Gastroesophageal sphincter (tissue), 4 donors: Measurements from ENCODE around the gene CYP46A1. TPM values are rescaled to one million over a fixed set of nuclear protein-coding genes. Genes with fewer than 3 reads are reported as not detected.

Source experiments
- ATAC-seq: fragments of 150-250 bp; one replicate; pipeline ENCODE4 v1.9.1; 2016; ENCODE audit warnings: mild to moderate bottlenecking, moderate library complexity
- H3K27ac ChIP-seq, 4 donors: fragments of 200-600 bp; sonication (generic) in 3 of 4; 1 replicate in 3 of 4; 2 replicates in 1 of 4; pipeline ENCODE4 v1.5.1; 2016 to 2019
- H3K27me3 ChIP-seq: fragments of 200-600 bp; sonication (generic); one replicate; pipeline ENCODE4 v1.5.1; 2019
- H3K36me3 ChIP-seq, 2 donors: fragments of 200-600 bp; sonication (generic); one replicate each; pipeline ENCODE4 v1.5.1; 2019; ENCODE audit warnings: control low read depth in 1 of 2
- H3K4me1 ChIP-seq, 3 donors: fragments of 200-600 bp; sonication (generic); 1 replicate in 2 of 3; 2 replicates in 1 of 3; pipeline ENCODE4 v1.5.1; 2016 to 2019; ENCODE audit warnings: control low read depth in 2 of 3
- H3K4me3 ChIP-seq, 2 donors: fragments of 200-600 bp; sonication (generic); one replicate each; pipeline ENCODE4 v1.5.1; 2019; ENCODE audit warnings: mild to moderate bottlenecking in 1 of 2, moderate library complexity in 1 of 2
- H3K9me3 ChIP-seq, 3 donors: fragments of 200-600 bp; sonication (generic); one replicate each; pipeline ENCODE4 v1.5.1; 2017 to 2019; ENCODE audit warnings: control low read depth in 2 of 3
- EP300 ChIP-seq: sonication (generic); formaldehyde crosslinking; IDR thresholded peaks from one replicate; pipeline ENCODE4 v1.6.1; 2017; ENCODE audit warnings: antibody characterized with exemption, mild to moderate bottlenecking
- POLR2A ChIP-seq, 2 donors: fragments of 450-650 bp; IDR thresholded peaks; one replicate each; pipeline ENCODE4 v1.6.1; 2017; ENCODE audit warnings: antibody characterized with exemption in 2 of 2, mild to moderate bottlenecking in 2 of 2, moderate library complexity in 1 of 2
- POLR2AphosphoS5 ChIP-seq: sonication (generic); formaldehyde crosslinking; IDR thresholded peaks from one replicate; pipeline ENCODE4 v1.6.1; 2017; ENCODE audit warnings: antibody characterized with exemption
- WGBS, 2 donors: methylation state at CpG; one replicate each; pipeline ENCODE4 v1.1.5; 2018; ENCODE audit warnings: low coverage in 1 of 2; 5-methylcytosine and 5-hydroxymethylcytosine counted together
- total RNA-seq, 4 donors: library from RNA; depleted of rRNA; stranded (reverse); fragments of >200 nt; gene quantifications; one replicate each; pipeline ENCODE4 v1.1.0, GENCODE V29; 2016
- TF ChIP-seq, protein P1 (sequence below), 4 experiments: fragments of 200-600 bp in 2 of 4; fragments of 450-650 bp in 2 of 4; sonication (generic) in 1 of 4; IDR thresholded peaks; one replicate each; pipeline ENCODE4 v1.5.1; 2017 to 2019; ENCODE audit warnings: antibody characterized with exemption in 4 of 4, mild to moderate bottlenecking in 2 of 4, moderate library complexity in 2 of 4

The CYP46A1 gene
- total RNA-seq, 4 donors from 2014 or later, result 0.78 to 1.4 (median 0.94) TPM; not detected in 1

GRCh38 chr14:99763527-99764221 lies 79.6 kb downstream of the CYP46A1 start:
- Histone ChIP-seq H3K27me3 (no peaks in the 10 kb centered on the region), H3K9me3 (no peaks in the 10 kb centered on the region), H3K27ac (peak overlapping the region in 1 of 4 donors; percentile 11), H3K36me3 (peaks cover 0 to 7% of the 10 kb centered on the region in 2 donors), H3K4me3 (no peak overlapping the region), H3K4me1 (peaks cover 0 to 60% (median 18%) of the 10 kb centered on the region in 3 donors)
- TF ChIP-seq EP300, result no peak
- no peak for TF ChIP-seq POLR2A (IDR thresholded peaks at IDR 0.05)
- no peak for TF ChIP-seq POLR2AphosphoS5
- TF ChIP-seq, protein P1, sequence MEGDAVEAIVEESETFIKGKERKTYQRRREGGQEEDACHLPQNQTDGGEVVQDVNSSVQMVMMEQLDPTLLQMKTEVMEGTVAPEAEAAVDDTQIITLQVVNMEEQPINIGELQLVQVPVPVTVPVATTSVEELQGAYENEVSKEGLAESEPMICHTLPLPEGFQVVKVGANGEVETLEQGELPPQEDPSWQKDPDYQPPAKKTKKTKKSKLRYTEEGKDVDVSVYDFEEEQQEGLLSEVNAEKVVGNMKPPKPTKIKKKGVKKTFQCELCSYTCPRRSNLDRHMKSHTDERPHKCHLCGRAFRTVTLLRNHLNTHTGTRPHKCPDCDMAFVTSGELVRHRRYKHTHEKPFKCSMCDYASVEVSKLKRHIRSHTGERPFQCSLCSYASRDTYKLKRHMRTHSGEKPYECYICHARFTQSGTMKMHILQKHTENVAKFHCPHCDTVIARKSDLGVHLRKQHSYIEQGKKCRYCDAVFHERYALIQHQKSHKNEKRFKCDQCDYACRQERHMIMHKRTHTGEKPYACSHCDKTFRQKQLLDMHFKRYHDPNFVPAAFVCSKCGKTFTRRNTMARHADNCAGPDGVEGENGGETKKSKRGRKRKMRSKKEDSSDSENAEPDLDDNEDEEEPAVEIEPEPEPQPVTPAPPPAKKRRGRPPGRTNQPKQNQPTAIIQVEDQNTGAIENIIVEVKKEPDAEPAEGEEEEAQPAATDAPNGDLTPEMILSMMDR (IDR thresholded peaks at IDR 0.05), result no peak
- 95 to 97% methylated on average over 4 to 7 of the region's 13 CpGs for WGBS, 2 donors
- ATAC-seq, result no peak

GRCh38 chr14:99764222-99764706 lies 80.2 kb downstream of the CYP46A1 start:
- Histone ChIP-seq H3K4me3 (no peak overlapping the region), H3K27ac (peak overlapping the region in 1 of 4 donors; percentile 11), H3K27me3 (no peaks in the 10 kb centered on the region), H3K9me3 (no peaks in the 10 kb centered on the region), H3K36me3 (peaks cover 0 to 7% of the 10 kb centered on the region in 2 donors), H3K4me1 (peaks cover 0 to 60% (median 14%) of the 10 kb centered on the region in 3 donors)
- TF ChIP-seq POLR2A (IDR thresholded peaks at IDR 0.05) (no peak), EP300 (no peak), POLR2AphosphoS5 (no peak)
- TF ChIP-seq, protein P1 (IDR thresholded peaks at IDR 0.05), result no peak
- WGBS, 2 donors, result 70% methylated on average over 3 of the region's 11 CpGs; no CpG with 5 or more reads in 1 of the 2 donors
- no peak for ATAC-seq

DNA sequence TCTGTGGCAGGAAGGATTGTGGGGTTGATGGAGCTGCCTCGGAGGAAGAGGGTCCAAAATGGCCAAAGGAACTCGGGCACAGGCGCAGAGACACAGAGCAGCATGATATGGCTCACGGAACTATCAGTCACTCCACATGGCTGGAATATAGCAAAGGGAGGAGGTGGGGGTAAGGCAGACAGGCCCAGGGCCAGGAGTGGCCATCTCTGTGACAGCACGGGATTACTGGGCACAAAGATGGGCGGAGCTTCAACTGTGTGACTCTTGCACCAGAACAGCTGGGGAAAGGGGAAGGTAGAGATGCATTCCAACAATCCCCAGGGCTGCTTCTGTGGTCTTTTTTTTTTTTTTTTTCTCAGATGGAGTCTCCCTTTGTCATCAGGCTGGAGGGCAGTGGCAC lies 84.3 kb downstream of the CYP46A1 start:
- TF ChIP-seq POLR2A (IDR thresholded peaks at IDR 0.05), result no peak
- TF ChIP-seq, protein P1 (IDR thresholded peaks at IDR 0.05), result no peak
- TF ChIP-seq EP300, result no peak
- peak; percentile 29 for TF ChIP-seq POLR2AphosphoS5
- Histone ChIP-seq H3K27me3 (no peaks in the 10 kb centered on the region), H3K4me1 (peaks cover 0 to 56% (median 21%) of the 10 kb centered on the region in 3 donors), H3K36me3 (peaks cover 0 to 4% of the 10 kb centered on the region in 2 donors), H3K27ac (peak overlapping the region in 3 of 4 donors; percentile 73 to 82 (median 76)), H3K9me3 (no peaks in the 10 kb centered on the region), H3K4me3 (no peak overlapping the region)
- ATAC-seq, result peak; percentile 43
- 70 to 77% methylated on average over 3 to 5 of the region's 6 CpGs for WGBS, 2 donors

DNA sequence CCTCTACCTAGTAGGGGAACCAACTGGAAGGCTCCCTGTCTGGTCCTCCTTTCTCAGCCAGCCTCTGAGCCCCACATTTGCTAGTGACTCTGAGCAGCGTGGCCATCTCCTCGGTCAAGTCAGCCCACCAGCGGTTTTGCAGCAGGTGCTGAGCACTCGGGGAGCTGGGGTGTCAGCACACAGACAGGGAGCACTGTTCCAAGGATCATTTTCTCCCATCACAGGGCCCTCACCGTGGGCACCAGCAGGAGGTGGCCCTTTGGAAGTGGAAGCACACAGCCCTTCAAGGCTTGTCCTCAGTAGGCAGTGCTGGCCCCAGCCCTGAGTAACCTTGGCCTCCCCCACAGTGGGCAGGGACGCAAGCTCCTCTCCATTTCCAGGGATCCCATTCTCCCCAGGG lies 85.0 kb downstream of the CYP46A1 start:
- H3K36me3 ChIP-seq, result no peaks in the 10 kb centered on the region
- no peak for ATAC-seq
- TF ChIP-seq POLR2A (IDR thresholded peaks at IDR 0.05) (no peak), EP300 (no peak), POLR2AphosphoS5 (no peak)
- TF ChIP-seq, protein P1 (IDR thresholded peaks at IDR 0.05), result no peak
- H3K27ac ChIP-seq, result peak overlapping the region in 2 of 4 donors; percentile 9 to 76
- no peaks in the 10 kb centered on the region for H3K27me3 ChIP-seq
- H3K9me3 ChIP-seq, result no peaks in the 10 kb centered on the region
- WGBS, 2 donors, result 100% methylated on average over 2 of the region's 6 CpGs
- no peak overlapping the region for H3K4me3 ChIP-seq
- H3K4me1 ChIP-seq, result peaks cover under 1 to 63% (median 28%) of the 10 kb centered on the region in 3 donors

DNA sequence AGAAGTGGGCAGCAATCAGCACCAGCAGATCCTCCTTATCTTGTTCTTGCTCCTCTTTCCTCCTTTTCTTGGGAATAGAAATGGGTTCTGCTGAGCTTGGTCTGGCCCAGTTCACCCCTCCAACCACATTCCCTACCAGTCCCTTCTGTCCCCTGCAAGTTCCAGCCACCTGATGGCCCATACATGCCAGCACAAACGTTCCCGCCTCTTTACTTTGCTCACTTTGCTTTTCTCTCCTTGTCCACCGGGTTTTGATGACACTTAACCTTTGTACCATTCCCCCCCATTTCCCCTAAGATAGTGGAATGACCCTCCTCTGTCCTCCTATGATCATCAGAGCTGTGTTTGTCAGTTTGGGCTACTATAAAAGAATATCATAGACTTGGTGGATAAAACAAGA lies 85.7 kb downstream of the CYP46A1 start:
- 83 to 91% methylated on average over 1 to 3 of the region's 3 CpGs for WGBS, 2 donors
- H3K4me1 ChIP-seq, result peaks cover 5 to 70% (median 35%) of the 10 kb centered on the region in 3 donors
- no peak for ATAC-seq
- H3K4me3 ChIP-seq, result no peak overlapping the region
- H3K9me3 ChIP-seq, result no peaks in the 10 kb centered on the region
- TF ChIP-seq, protein P1 (IDR thresholded peaks at IDR 0.05), result no peak
- TF ChIP-seq EP300, result no peak
- TF ChIP-seq POLR2A (IDR thresholded peaks at IDR 0.05), result no peak
- no peak for TF ChIP-seq POLR2AphosphoS5
- H3K36me3 ChIP-seq, result no peaks in the 10 kb centered on the region
- no peak overlapping the region for H3K27ac ChIP-seq
- no peaks in the 10 kb centered on the region for H3K27me3 ChIP-seq
